Calu3 (cell line): ENCODE measurements around the gene MRPL19. TPM values are rescaled to one million over a fixed set of nuclear protein-coding genes. Genes with fewer than 3 reads are reported as not detected.

Experiments used
- BruUV-seq: library from RNA; stranded (reverse); fragments of 400-500 nt; replicated peaks from 2 replicates; lab custom pipeline; 2021; lab: Mats Ljungman, UMichigan
- CTCF ChIA-PET: fragments of 300-600 bp; sonication (Branson Sonifier 250); formaldehyde crosslinking; loops from one replicate; lab custom pipeline; 2022; ENCODE audit warnings: antibody characterized with exemption; lab: Charles Lee
- DNase-seq: peaks from one replicate; pipeline ENCODE4 v3.0.0; 2022
- H3K27ac Mint-ChIP-seq: one replicate; pipeline ENCODE4 v1.8.0; 2022; ENCODE audit warnings: mixed read lengths; ENCODE audit not compliant: unreplicated experiment
- H3K27me3 Mint-ChIP-seq: one replicate; pipeline ENCODE4 v1.8.0; 2022; ENCODE audit warnings: mixed read lengths; ENCODE audit not compliant: unreplicated experiment
- H3K36me3 Mint-ChIP-seq: one replicate; pipeline ENCODE4 v1.8.0; 2022; ENCODE audit warnings: mild to moderate bottlenecking, moderate library complexity, mixed read lengths; ENCODE audit not compliant: insufficient read depth, unreplicated experiment
- H3K4me1 Mint-ChIP-seq: one replicate; pipeline ENCODE4 v1.8.0; 2022; ENCODE audit warnings: mild to moderate bottlenecking, low read depth, mixed read lengths; ENCODE audit not compliant: unreplicated experiment
- H3K4me3 Mint-ChIP-seq: one replicate; pipeline ENCODE4 v1.8.0; 2022; ENCODE audit warnings: mild to moderate bottlenecking, low read depth, moderate library complexity, mixed read lengths; ENCODE audit not compliant: unreplicated experiment
- H3K9me3 Mint-ChIP-seq: one replicate; pipeline ENCODE4 v1.8.0; 2022; ENCODE audit warnings: low read depth, mixed read lengths; ENCODE audit not compliant: unreplicated experiment
- CTCF ChIP-seq: fragments of 200-600 bp; IDR thresholded peaks from one replicate; pipeline ENCODE4 v1.8.0; 2022; ENCODE audit warnings: antibody characterized with exemption; ENCODE audit not compliant: unreplicated experiment
- intact Hi-C: fragments of 100-400 bp; cut with micrococcal nuclease; formaldehyde crosslinking; loops from one replicate; pipeline ENCODE4 v1.10.0; 2022; ENCODE audit not compliant: unreplicated experiment
- total RNA-seq: library from RNA; stranded (reverse); gene quantifications from 2 replicates; pipeline ENCODE4 v1.2.3, GENCODE V29; 2022

Gene MRPL19
- total RNA-seq, 1 experiment from 2014 or later: 53.3 TPM

GRCh38 chr2:75616933-75617332 lies 29.6 kb upstream of the MRPL19 start:
- intact Hi-C loops: no loop called here
- Mint-ChIP-seq H3K27ac (no peak overlapping the region), H3K27me3 (peaks cover 33% of the 10 kb centered on the region), H3K4me1 (no peaks in the 10 kb centered on the region), H3K9me3 (no peaks in the 10 kb centered on the region), H3K4me3 (no peak overlapping the region), H3K36me3 (no peaks in the 10 kb centered on the region)
- TF ChIP-seq CTCF: no peak
- no TSS peak for BruUV-seq
- CTCF ChIA-PET: no interaction called here
- no peak for DNase-seq

GRCh38 chr2:75619956-75620740 lies 26.4 kb upstream of the MRPL19 start:
- intact Hi-C loops: loop anchor here (10.0 kb wide), 1 partner anchor 465 kb away; no protein-coding TSS in a partner anchor
- CTCF ChIA-PET: no interaction called here
- Mint-ChIP-seq H3K9me3 (no peaks in the 10 kb centered on the region), H3K27ac (no peak overlapping the region), H3K4me3 (no peak overlapping the region), H3K4me1 (no peaks in the 10 kb centered on the region), H3K36me3 (no peaks in the 10 kb centered on the region), H3K27me3 (peaks cover 25% of the 10 kb centered on the region)
- no peak for TF ChIP-seq CTCF
- BruUV-seq: no TSS peak
- DNase-seq: no peak

- no peak for DNase-seq
- intact Hi-C loops: loop anchor here (10.0 kb wide), 1 partner anchor 466 kb away; no protein-coding TSS in a partner anchor
- CTCF ChIA-PET: no interaction called here
- no peaks in the 10 kb centered on the region for H3K9me3 Mint-ChIP-seq
- peaks cover 31% of the 10 kb centered on the region for H3K27me3 Mint-ChIP-seq
- BruUV-seq: no TSS peak
- no peaks in the 10 kb centered on the region for H3K4me1 Mint-ChIP-seq
- no peak overlapping the region for H3K4me3 Mint-ChIP-seq
- no peak for TF ChIP-seq CTCF
- no peaks in the 10 kb centered on the region for H3K36me3 Mint-ChIP-seq
- no peak overlapping the region for H3K27ac Mint-ChIP-seq
Observed at GRCh38 chr2:75621228-75621627, 25.4 kb upstream of the MRPL19 start.

DNA sequence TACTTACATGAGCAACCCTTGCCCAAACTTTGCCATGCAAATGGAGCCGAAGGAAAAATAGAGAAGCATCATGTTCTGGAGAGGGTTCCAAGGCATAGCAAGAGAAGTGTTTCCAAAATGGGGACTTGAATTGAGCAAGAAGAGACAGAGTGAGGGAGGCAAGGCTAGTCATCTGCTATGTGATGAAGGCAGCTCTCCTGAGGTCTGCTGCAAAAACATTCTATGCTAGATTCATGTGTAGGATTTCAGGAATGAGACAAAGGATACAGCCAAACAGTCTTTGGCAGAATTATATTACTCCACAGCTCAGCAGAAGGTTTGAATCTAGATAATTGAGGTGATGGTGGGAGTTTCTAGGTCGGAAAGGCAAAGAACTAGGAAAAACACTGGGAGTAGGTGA lies 24.1 kb upstream of the MRPL19 start:
- Mint-ChIP-seq H3K36me3 (no peaks in the 10 kb centered on the region), H3K4me3 (no peak overlapping the region), H3K9me3 (no peaks in the 10 kb centered on the region), H3K27me3 (peaks cover 38% of the 10 kb centered on the region), H3K27ac (no peak overlapping the region), H3K4me1 (no peaks in the 10 kb centered on the region)
- BruUV-seq: no TSS peak
- CTCF ChIA-PET: no interaction called here
- no peak for TF ChIP-seq CTCF
- intact Hi-C loops: loop anchor here (10.0 kb wide), 1 partner anchor 468 kb away; no protein-coding TSS in a partner anchor
- no peak for DNase-seq
